K562 (cell line): ENCODE results near the gene FGF1. TPM values are rescaled to one million over a fixed set of nuclear protein-coding genes. Genes with fewer than 3 reads are reported as not detected.

Experiments
- ATAC-seq: fragments of 200-7000 bp; cut with Tn5 transposase; 3 replicates; pipeline ENCODE4 v1.9.1; 2020; ENCODE audit warnings: moderate library complexity
- BruUV-seq: library from RNA; stranded (reverse); fragments of 400-500 nt; replicated peaks from 2 replicates; lab custom pipeline; 2021; lab: Mats Ljungman, UMichigan
- CTCF ChIA-PET: fragments of 300-600 bp; formaldehyde crosslinking; extraction: SDS; loops from one replicate; lab custom pipeline; 2021; ENCODE audit warnings: low intra/inter-chr PET ratio; lab: Yijun Ruan, JAX
- POLR2A ChIA-PET: fragments of 300-600, 350-650 bp; sonication (Branson Sonifier 250); formaldehyde crosslinking; extraction: SDS; loops from one replicate; lab custom pipeline; 2021; ENCODE audit warnings: antibody characterized with exemption, inconsistent platforms; lab: Yijun Ruan, JAX
- DNase-seq, 4 experiments: peaks; one replicate each; pipeline versions ENCODE4 v3.0.0 to v3.0.0-alpha.2; 2011 to 2018; ENCODE audit warnings: low spot score in 3 of 4, mixed read lengths in 3 of 4; ENCODE audit errors: extremely low read depth in 1 of 4
- FAIRE-seq: peaks from 2 replicates; lab custom pipeline; 2011; peaks lifted over from hg19 to GRCh38; lab: Jason Lieb, UNC
- H2AFZ ChIP-seq: 2 replicates; pipeline ENCODE4 v1.6.0; 2011; ENCODE audit warnings: low read depth, low read length, control low read depth, inconsistent platforms
- H3K27ac ChIP-seq: fragments of 200-600 bp; 3 replicates; pipeline ENCODE4 v1.8.0; 2011; ENCODE audit warnings: low read depth, mild to moderate bottlenecking, control low read depth, inconsistent platforms, low read length, moderate library complexity, mixed read lengths; ENCODE audit errors: extremely low read depth
- H3K27me3 ChIP-seq, 2 experiments: fragments of 300-600 bp in 1 of 2; 2 replicates in 1 of 2; 3 replicates in 1 of 2; pipeline versions ENCODE4 v1.6.0 to v1.8.0; 2011; ENCODE audit warnings: inconsistent platforms in 2 of 2, low read length in 2 of 2, mild to moderate bottlenecking in 1 of 2, mixed read lengths in 1 of 2, moderate library complexity in 1 of 2; ENCODE audit not compliant: control insufficient read depth in 2 of 2, insufficient read depth in 2 of 2
- H3K36me3 ChIP-seq: fragments of 300-600 bp; 3 replicates; pipeline ENCODE4 v1.8.0; 2011; ENCODE audit warnings: mild to moderate bottlenecking, low read length, inconsistent platforms; ENCODE audit not compliant: control insufficient read depth, insufficient read depth
- H3K4me1 ChIP-seq, 2 experiments: fragments of 200-600 bp in 1 of 2; replicated peaks in 1 of 2; 2 replicates in 1 of 2; 3 replicates in 1 of 2; pipeline versions ENCODE4 v1.5.1 to v1.8.0; 2011; ENCODE audit warnings: inconsistent platforms in 2 of 2, low read length in 2 of 2, mild to moderate bottlenecking in 1 of 2, mixed read lengths in 1 of 2, moderate library complexity in 1 of 2; ENCODE audit not compliant: control insufficient read depth in 2 of 2, insufficient read depth in 2 of 2
- H3K4me2 ChIP-seq: 2 replicates; pipeline ENCODE4 v1.6.1; 2011; ENCODE audit warnings: low read length, control low read depth, inconsistent platforms, mixed read lengths; ENCODE audit not compliant: insufficient read depth
- H3K4me3 ChIP-seq: fragments of 200-600 bp; sonication (generic), shearing (Covaris generic); 2 replicates; pipeline ENCODE4 v1.5.1; 2016; ENCODE audit warnings: control low read depth, inconsistent platforms
- H3K79me2 ChIP-seq: fragments of 200-600 bp; 3 replicates; pipeline ENCODE4 v1.8.0; 2011; ENCODE audit warnings: low read length, inconsistent platforms; ENCODE audit not compliant: control insufficient read depth, insufficient read depth
- H3K9ac ChIP-seq, 2 experiments: 2 replicates each; pipeline versions ENCODE4 v1.6.0 to v1.6.1; 2011; ENCODE audit warnings: low read depth in 2 of 2, low read length in 2 of 2, control low read depth in 1 of 2, inconsistent platforms in 1 of 2, mild to moderate bottlenecking in 1 of 2, mixed read lengths in 1 of 2; ENCODE audit not compliant: insufficient read depth in 1 of 2
- H3K9me1 ChIP-seq: one replicate; pipeline ENCODE4 v1.6.0; 2011; ENCODE audit warnings: inconsistent platforms, mild to moderate bottlenecking, low read length, moderate library complexity; ENCODE audit not compliant: control insufficient read depth, insufficient read depth
- H3K9me3 ChIP-seq: replicated peaks from 2 replicates; pipeline ENCODE4 v1.5.1; 2011; ENCODE audit warnings: low read depth, low read length, inconsistent platforms; ENCODE audit not compliant: control insufficient read depth, insufficient read depth
- H4K20me1 ChIP-seq: replicated peaks from 2 replicates; pipeline ENCODE4 v1.6.1; 2011; ENCODE audit warnings: low read length, inconsistent platforms, mixed read lengths; ENCODE audit not compliant: control insufficient read depth, insufficient read depth
- ARID3A ChIP-seq: IDR thresholded peaks from 2 replicates; pipeline ENCODE4 v1.6.1; 2012; ENCODE audit warnings: low read depth, low read length, improper control_type of control experiment, borderline replicate concordance
- BCOR ChIP-seq: fragments of 450-650 bp; IDR thresholded peaks from 2 replicates; pipeline ENCODE4 v1.6.1; 2016
- CBFA2T3 ChIP-seq: fragments of 450-650 bp; IDR thresholded peaks from 2 replicates; pipeline ENCODE4 v1.6.1; 2017
- DDX20 ChIP-seq: fragments of 450-650 bp; IDR thresholded peaks from 2 replicates; pipeline ENCODE4 v1.6.1; 2016; ENCODE audit warnings: missing genetic modification characterization, low read depth, mild to moderate bottlenecking, missing compliant biosample characterization, moderate library complexity
- ETV1 ChIP-seq: fragments of 450-650 bp; conservative IDR thresholded peaks from 2 replicates; pipeline ENCODE4 v1.6.1; 2016; ENCODE audit warnings: missing genetic modification characterization, control low read depth, low read depth, missing compliant biosample characterization
- FOXK2 ChIP-seq, 2 experiments: fragments of 450-650 bp; IDR thresholded peaks in 1 of 2; conservative IDR thresholded peaks in 1 of 2; 2 replicates each; pipeline ENCODE4 v1.6.1; 2016; ENCODE audit warnings: low read depth in 2 of 2, mild to moderate bottlenecking in 1 of 2
- KDM1A ChIP-seq, 2 experiments: fragments of 450-650 bp; IDR thresholded peaks; 2 replicates each; pipeline ENCODE4 v1.6.1; 2016; ENCODE audit warnings: mild to moderate bottlenecking in 2 of 2
- PML ChIP-seq: IDR thresholded peaks from 2 replicates; pipeline ENCODE4 v1.6.1; 2012; ENCODE audit warnings: low read length, inconsistent platforms
- RBM14 ChIP-seq: fragments of 200-400 bp; formaldehyde crosslinking; IDR thresholded peaks from 2 replicates; pipeline ENCODE4 v1.6.1; 2018; ENCODE audit warnings: low read depth, mild to moderate bottlenecking, low read length, moderate library complexity, borderline replicate concordance; ENCODE audit not compliant: insufficient read depth
- SIX5 ChIP-seq, 2 experiments: IDR thresholded peaks; 2 replicates each; pipeline ENCODE4 v1.6.1; 2011; ENCODE audit warnings: low read length in 2 of 2, borderline replicate concordance in 1 of 2, low read depth in 1 of 2, mild to moderate bottlenecking in 1 of 2, moderate library complexity in 1 of 2; ENCODE audit not compliant: insufficient read depth in 1 of 2
- SRSF1 ChIP-seq: fragments of 200-400 bp; formaldehyde crosslinking; IDR thresholded peaks from 2 replicates; pipeline ENCODE4 v1.6.1; 2017; ENCODE audit warnings: mild to moderate bottlenecking, low read depth, low read length, moderate library complexity
- ZBTB26 ChIP-seq: fragments of 450-650 bp; formaldehyde crosslinking; IDR thresholded peaks from 2 replicates; pipeline ENCODE4 v1.4.0; 2022; ENCODE audit warnings: missing genetic modification characterization
- ZBTB7A ChIP-seq: IDR thresholded peaks from 2 replicates; pipeline ENCODE4 v1.6.1; 2011; ENCODE audit warnings: low read depth, mild to moderate bottlenecking, low read length, moderate library complexity, borderline replicate concordance; ENCODE audit not compliant: control insufficient read depth
- ZNF592 ChIP-seq: fragments of 450-650 bp; IDR thresholded peaks from 2 replicates; pipeline ENCODE4 v1.6.1; 2017; ENCODE audit warnings: antibody characterized with exemption, mild to moderate bottlenecking
- ZNF76 ChIP-seq: fragments of 250-450 bp; sonication (Bioruptor Pico); IDR thresholded peaks from 2 replicates; pipeline ENCODE4 v1.4.0; 2020; ENCODE audit warnings: mild to moderate bottlenecking, moderate library complexity, borderline replicate concordance
- WGBS: fragments of 100-300 bp; shearing (Covaris generic); methylation state at CpG from one replicate; pipeline ENCODE4 v1.1.6; 2016; ENCODE audit warnings: low coverage, mixed read lengths; ENCODE audit not compliant: insufficient coverage; ENCODE audit errors: missing lambda C conversion rate; 5-methylcytosine and 5-hydroxymethylcytosine counted together
- in situ Hi-C: fragments of 300-500 bp; cut with MboI; formaldehyde crosslinking; loops from 4 replicates; pipeline ENCODE4 v1.15.0; 2018; ENCODE audit warnings: inconsistent platforms, mixed read lengths
- intact Hi-C: fragments of 100-400 bp; cut with micrococcal nuclease; formaldehyde crosslinking; loops from 2 replicates; pipeline ENCODE4 v1.14.2; 2022
- polyA plus RNA-seq, 8 experiments: library from polyadenylated mRNA; depleted of rRNA in 4 of 8; stranded (reverse) in 5 of 8; unstranded in 3 of 8; fragments of >200 nt; fragmentation: Nextera tagmentation in 2 of 8; fragmentation: Illumina TruSeq in 1 of 8; extraction: Ambion mirVana in 2 of 8; extraction: Trizol in 1 of 8; gene quantifications; 2 replicates each; pipeline versions ENCODE4 v1.2.1 to v1.2.3, GENCODE V29; 2011 to 2014; ENCODE audit warnings: inconsistent platforms in 1 of 8, missing spikeins in 1 of 8
- total RNA-seq, 7 experiments: library from RNA; depleted of rRNA in 6 of 7; stranded (reverse); fragments of >200 nt in 6 of 7; fragmentation: Illumina TruSeq in 2 of 7; extraction: Trizol in 2 of 7; gene quantifications; 2 replicates each; pipeline versions ENCODE4 v1.2.1 to v1.2.3, GENCODE V29; 2011 to 2021; ENCODE audit warnings: low replicate concordance in 1 of 7

FGF1 gene
- total and polyA plus RNA-seq, 9 of the 15 experiments (the other 6 are each of a cell fraction or from before 2014, with no cell fraction given) = not detected

- in situ Hi-C loops (no loop called here), intact Hi-C loops (no loop called here)
- Histone ChIP-seq H3K4me3 (no peak overlapping the region), H3K4me2 (no peak overlapping the region), H2AFZ (no peak overlapping the region), H3K4me1 (no peaks in the 10 kb centered on the region), H3K27ac (no peak overlapping the region), H4K20me1 (no peaks in the 10 kb centered on the region), H3K9me3 (no peaks in the 10 kb centered on the region), H3K79me2 (no peaks in the 10 kb centered on the region), H3K9me1 (no peaks in the 10 kb centered on the region), H3K27me3 (peaks cover 19 to 42% of the 10 kb centered on the region in 2 experiments; a peak in 4 of 5 replicates), H3K9ac (no peak overlapping the region), H3K36me3 (no peaks in the 10 kb centered on the region)
- WGBS = 5% methylated on average over 4 of the region's 6 CpGs
- CTCF ChIA-PET = no interaction called here
- DNase-seq = no peak
- no peak for FAIRE-seq
- no TSS peak for BruUV-seq
- ATAC-seq = no peak
- POLR2A ChIA-PET = interaction anchor here (1.2 kb wide), 1 partner anchor 11 kb away, joined by 4 read pairs; no protein-coding TSS in a partner anchor
- TF ChIP-seq ARID3A (no peak), ETV1 (tag) (no peak), ZBTB26 (CRISPR knock-in tag) (no peak), PML (no peak), SRSF1 (no peak), DDX20 (tag) (no peak), ZNF592 (no peak), FOXK2 (conservative IDR thresholded peaks at IDR 0.05 in 1 of 2, IDR thresholded peaks at IDR 0.05 in 1 of 2; ENCODE audit: low read depth in 2 of 2) (no peak), RBM14 (no peak), ZNF76 (CRISPR knock-in tag) (no peak), BCOR (no peak), ZBTB7A (no peak), SIX5 (IDR thresholded peaks at IDR 0.05; ENCODE audit: borderline replicate concordance in 1 of 2, insufficient read depth in 1 of 2, low read depth in 1 of 2, low read length in 2 of 2) (no peak), CBFA2T3 (no peak), KDM1A (IDR thresholded peaks at IDR 0.05) (no peak)
These were observed 18.1 kb downstream of the FGF1 start for GRCh38 chr5:142667831-142668230.
